ENCODE data around the gene SPA17. TPM values are rescaled to one million over a fixed set of nuclear protein-coding genes. Genes with fewer than 3 reads are reported as not detected.

Gene SPA17
- total RNA-seq, 1 donor from 2014 or later = 13.4 TPM

DNA sequence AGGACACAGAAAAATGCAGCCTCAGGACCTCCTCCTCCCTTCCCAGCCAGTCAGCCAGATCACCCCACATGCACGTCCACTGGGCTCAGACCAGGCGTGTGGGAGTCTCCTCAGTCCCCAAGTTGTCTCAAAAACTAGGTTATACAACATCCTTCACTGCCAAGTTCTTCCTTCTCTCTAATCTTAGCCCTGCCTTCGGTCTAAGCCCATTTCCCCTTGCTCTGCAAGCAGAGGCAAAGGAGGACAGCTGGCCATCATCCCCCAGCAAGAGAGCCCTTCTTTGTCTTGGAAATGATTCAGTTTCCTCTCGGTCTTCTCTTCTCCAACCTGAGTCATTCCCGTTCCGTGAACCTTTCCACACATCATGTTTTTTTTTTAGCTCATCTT, 52.0 kb downstream of the SPA17 start:
- Mint-ChIP-seq H3K4me1 (ENCODE audit: unreplicated experiment) (peaks cover 33% of the 10 kb centered on the region), H3K4me3 (no peak overlapping the region), H3K36me3 (no peaks in the 10 kb centered on the region), H3K27me3 (peaks cover 56% of the 10 kb centered on the region), H3K27ac (no peak overlapping the region), H3K9me3 (no peaks in the 10 kb centered on the region)
- DNase-seq (ENCODE audit: extremely low spot score, unreplicated experiment) = no peak
- TF ChIP-seq, protein P1, sequence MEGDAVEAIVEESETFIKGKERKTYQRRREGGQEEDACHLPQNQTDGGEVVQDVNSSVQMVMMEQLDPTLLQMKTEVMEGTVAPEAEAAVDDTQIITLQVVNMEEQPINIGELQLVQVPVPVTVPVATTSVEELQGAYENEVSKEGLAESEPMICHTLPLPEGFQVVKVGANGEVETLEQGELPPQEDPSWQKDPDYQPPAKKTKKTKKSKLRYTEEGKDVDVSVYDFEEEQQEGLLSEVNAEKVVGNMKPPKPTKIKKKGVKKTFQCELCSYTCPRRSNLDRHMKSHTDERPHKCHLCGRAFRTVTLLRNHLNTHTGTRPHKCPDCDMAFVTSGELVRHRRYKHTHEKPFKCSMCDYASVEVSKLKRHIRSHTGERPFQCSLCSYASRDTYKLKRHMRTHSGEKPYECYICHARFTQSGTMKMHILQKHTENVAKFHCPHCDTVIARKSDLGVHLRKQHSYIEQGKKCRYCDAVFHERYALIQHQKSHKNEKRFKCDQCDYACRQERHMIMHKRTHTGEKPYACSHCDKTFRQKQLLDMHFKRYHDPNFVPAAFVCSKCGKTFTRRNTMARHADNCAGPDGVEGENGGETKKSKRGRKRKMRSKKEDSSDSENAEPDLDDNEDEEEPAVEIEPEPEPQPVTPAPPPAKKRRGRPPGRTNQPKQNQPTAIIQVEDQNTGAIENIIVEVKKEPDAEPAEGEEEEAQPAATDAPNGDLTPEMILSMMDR (conservative IDR thresholded peaks at IDR 0.05) = no peak

DNA sequence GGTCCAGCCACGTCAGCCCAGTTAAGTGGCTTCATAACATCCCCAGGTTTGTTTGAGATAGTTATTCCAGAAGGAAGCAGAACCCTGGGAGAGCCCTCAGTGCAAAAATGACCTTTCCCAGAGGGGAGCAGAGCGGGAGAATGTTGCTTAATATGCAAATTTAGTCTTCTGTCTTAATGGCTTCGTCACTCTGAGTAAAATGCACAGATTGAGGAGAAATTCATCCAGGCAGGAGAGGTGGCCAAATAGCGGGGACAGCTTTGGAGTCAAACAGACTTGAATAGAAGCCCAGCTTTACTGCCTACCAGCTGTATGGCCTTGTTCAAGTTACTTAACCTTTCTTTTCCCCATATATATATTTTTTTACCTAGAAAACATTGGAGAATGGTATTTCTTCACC, 53.8 kb downstream of the SPA17 start:
- TF ChIP-seq, protein P1 (conservative IDR thresholded peaks at IDR 0.05) = no peak
- no peak overlapping the region for H3K27ac Mint-ChIP-seq
- peaks cover 46% of the 10 kb centered on the region for H3K27me3 Mint-ChIP-seq
- no peak overlapping the region for H3K4me3 Mint-ChIP-seq
- H3K4me1 Mint-ChIP-seq (ENCODE audit: unreplicated experiment) = peaks cover 24% of the 10 kb centered on the region
- no peaks in the 10 kb centered on the region for H3K9me3 Mint-ChIP-seq
- H3K36me3 Mint-ChIP-seq = no peaks in the 10 kb centered on the region
- DNase-seq (ENCODE audit: extremely low spot score, unreplicated experiment) = no peak

DNA sequence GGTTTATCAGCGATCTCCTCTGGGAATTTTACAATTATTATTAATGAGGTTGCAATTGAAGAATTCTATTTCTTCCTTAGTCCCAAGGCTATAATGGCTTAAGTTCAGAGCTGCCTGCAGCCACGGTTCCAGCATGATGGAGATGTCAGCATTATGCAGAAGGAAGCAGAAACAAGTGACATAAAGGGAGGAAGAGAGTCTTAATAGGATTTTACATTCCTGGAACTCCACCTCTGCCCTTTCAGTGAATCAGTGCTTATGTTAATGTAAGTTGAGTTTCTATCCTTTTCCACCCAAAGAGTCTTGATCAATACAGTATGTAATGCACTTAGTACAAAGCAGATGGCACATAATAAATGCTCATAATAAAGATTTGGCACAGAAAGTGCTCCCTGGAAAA, 54.4 kb downstream of the SPA17 start:
- Mint-ChIP-seq H3K36me3 (no peaks in the 10 kb centered on the region), H3K4me3 (no peak overlapping the region), H3K27me3 (peaks cover 42% of the 10 kb centered on the region), H3K27ac (no peak overlapping the region), H3K4me1 (ENCODE audit: unreplicated experiment) (peaks cover 22% of the 10 kb centered on the region), H3K9me3 (no peaks in the 10 kb centered on the region)
- TF ChIP-seq, protein P1 (conservative IDR thresholded peaks at IDR 0.05) = no peak
- DNase-seq (ENCODE audit: extremely low spot score, unreplicated experiment) = no peak

DNA sequence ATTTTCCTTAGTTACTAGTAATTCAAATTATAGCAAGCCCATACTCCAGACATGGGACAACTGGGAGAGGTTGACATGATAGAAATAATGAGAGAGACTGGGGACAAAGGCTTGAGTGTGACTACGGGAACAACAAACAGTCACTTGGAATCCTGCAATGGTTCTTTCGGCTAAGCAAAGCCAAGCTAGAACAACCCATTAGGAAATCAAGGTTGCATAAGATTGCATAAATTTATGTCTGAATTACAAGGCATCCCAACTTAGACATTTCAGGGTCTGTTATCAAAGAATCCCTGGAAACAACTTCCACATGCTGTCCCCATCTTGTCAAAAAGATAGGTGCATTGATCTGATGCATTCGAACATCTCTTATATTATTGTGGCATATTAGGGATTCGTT, 55.9 kb downstream of the SPA17 start:
- no peak overlapping the region for H3K4me3 Mint-ChIP-seq
- no peak for DNase-seq (ENCODE audit: extremely low spot score, unreplicated experiment)
- TF ChIP-seq, protein P1 (conservative IDR thresholded peaks at IDR 0.05) = no peak
- H3K27ac Mint-ChIP-seq = no peak overlapping the region
- peaks cover 36% of the 10 kb centered on the region for H3K27me3 Mint-ChIP-seq
- H3K4me1 Mint-ChIP-seq (ENCODE audit: unreplicated experiment) = peaks cover 16% of the 10 kb centered on the region
- no peaks in the 10 kb centered on the region for H3K36me3 Mint-ChIP-seq
- no peaks in the 10 kb centered on the region for H3K9me3 Mint-ChIP-seq

DNA sequence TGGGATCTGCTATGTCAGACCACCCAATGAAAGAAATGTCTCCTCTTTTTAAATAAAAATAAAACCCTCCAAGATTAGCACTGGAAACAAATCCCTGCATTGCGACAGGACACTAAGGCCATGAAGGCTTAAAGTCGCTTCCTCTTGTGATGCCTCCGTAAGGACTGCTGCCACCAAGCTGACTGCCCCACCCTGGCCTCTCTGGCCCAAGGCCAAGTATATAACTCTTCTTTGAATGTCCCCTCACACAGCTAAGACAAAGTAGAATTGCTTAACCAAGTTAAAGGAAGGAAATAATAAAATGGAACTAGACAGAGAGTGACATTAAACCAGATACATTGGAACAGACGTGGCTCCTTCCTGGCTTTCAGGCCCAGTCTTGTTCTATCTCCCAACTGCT, 58.5 kb downstream of the SPA17 start:
- peaks cover 46% of the 10 kb centered on the region for H3K27me3 Mint-ChIP-seq
- H3K9me3 Mint-ChIP-seq = no peaks in the 10 kb centered on the region
- no peak overlapping the region for H3K27ac Mint-ChIP-seq
- TF ChIP-seq, protein P1 (conservative IDR thresholded peaks at IDR 0.05) = no peak
- no peak overlapping the region for H3K4me3 Mint-ChIP-seq
- no peaks in the 10 kb centered on the region for H3K4me1 Mint-ChIP-seq (ENCODE audit: unreplicated experiment)
- DNase-seq (ENCODE audit: extremely low spot score, unreplicated experiment) = no peak
- H3K36me3 Mint-ChIP-seq = no peaks in the 10 kb centered on the region

DNA sequence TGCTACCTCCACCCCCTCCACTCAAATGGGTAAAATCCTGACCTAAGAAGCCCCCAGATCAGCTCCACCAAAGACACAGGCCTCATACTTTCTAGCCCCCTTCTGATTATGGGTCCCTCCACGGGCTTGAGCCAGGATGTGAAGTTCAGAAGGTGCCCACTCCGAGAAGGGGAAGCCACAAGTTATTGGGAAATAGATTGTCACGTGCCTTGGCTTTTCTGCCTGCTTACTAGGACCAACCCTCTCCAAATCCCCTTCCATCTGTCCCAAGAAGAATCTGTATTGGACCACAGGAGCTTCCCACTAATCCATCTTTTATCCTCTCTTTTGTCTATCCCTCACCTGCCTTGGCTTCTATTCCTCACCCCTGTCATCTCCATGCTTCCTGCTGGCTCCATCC, 63.0 kb downstream of the SPA17 start:
- peaks cover 18% of the 10 kb centered on the region for H3K4me1 Mint-ChIP-seq (ENCODE audit: unreplicated experiment)
- TF ChIP-seq, protein P1 (conservative IDR thresholded peaks at IDR 0.05) = no peak
- DNase-seq (ENCODE audit: extremely low spot score, unreplicated experiment) = no peak
- no peak overlapping the region for H3K4me3 Mint-ChIP-seq
- no peak overlapping the region for H3K27ac Mint-ChIP-seq
- no peaks in the 10 kb centered on the region for H3K36me3 Mint-ChIP-seq
- H3K9me3 Mint-ChIP-seq = no peaks in the 10 kb centered on the region
- H3K27me3 Mint-ChIP-seq = peaks cover 79% of the 10 kb centered on the region

Data from type B pancreatic cell (in vitro differentiated cells).